ENCODE results near the gene SPPL2B.

The SPPL2B gene

GRCh38 chr19:2319551-2319950, 8.9 kb upstream of the SPPL2B start:
- no peak for DNase-seq (ENCODE audit: low read depth, low spot score)
- H3K4me3 ChIP-seq (ENCODE audit: low read length), result no peak overlapping the region

- DNase-seq (ENCODE audit: low read depth, low spot score), result no peak
- no peak overlapping the region for H3K4me3 ChIP-seq (ENCODE audit: low read length)
Observed at GRCh38 chr19:2320049-2320448, 8.4 kb upstream of the SPPL2B start.

GRCh38 chr19:2320939-2321338, 7.5 kb upstream of the SPPL2B start:
- DNase-seq (ENCODE audit: low read depth, low spot score), result no peak
- no peak overlapping the region for H3K4me3 ChIP-seq (ENCODE audit: low read length)

- DNase-seq (ENCODE audit: low read depth, low spot score), result no peak
- no peak overlapping the region for H3K4me3 ChIP-seq (ENCODE audit: low read length)
Observed at GRCh38 chr19:2321565-2322283, 6.8 kb upstream of the SPPL2B start.

- DNase-seq (ENCODE audit: low read depth, low spot score), result no peak
- no peak overlapping the region for H3K4me3 ChIP-seq (ENCODE audit: low read length)
Observed at GRCh38 chr19:2323707-2324106, 4.8 kb upstream of the SPPL2B start.

- H3K4me3 ChIP-seq (ENCODE audit: low read length), result no peak overlapping the region
- DNase-seq (ENCODE audit: low read depth, low spot score), result no peak
Observed at GRCh38 chr19:2324220-2324948, 4.1 kb upstream of the SPPL2B start.

GRCh38 chr19:2325281-2326046, 3.0 kb upstream of the SPPL2B start:
- DNase-seq (ENCODE audit: low read depth, low spot score), result no peak
- no peak overlapping the region for H3K4me3 ChIP-seq (ENCODE audit: low read length)

GRCh38 chr19:2326699-2327360, 1.7 kb upstream of the SPPL2B start:
- H3K4me3 ChIP-seq (ENCODE audit: low read length), result peak overlapping the region; percentile 91
- no peak for DNase-seq (ENCODE audit: low read depth, low spot score)

- DNase-seq (ENCODE audit: low read depth, low spot score), result peak; percentile 93
- peak overlapping the region; percentile 91 for H3K4me3 ChIP-seq (ENCODE audit: low read length)
Observed at GRCh38 chr19:2327773-2328400, 597 bp upstream of the SPPL2B start.

GRCh38 chr19:2329149-2329478, 630 bp downstream of the SPPL2B start:
- DNase-seq (ENCODE audit: low read depth, low spot score), result no peak
- H3K4me3 ChIP-seq (ENCODE audit: low read length), result peak overlapping the region; percentile 91

GRCh38 chr19:2329501-2329916, 1.0 kb downstream of the SPPL2B start:
- peak overlapping the region; percentile 91 for H3K4me3 ChIP-seq (ENCODE audit: low read length)
- DNase-seq (ENCODE audit: low read depth, low spot score), result no peak

GRCh38 chr19:2330255-2330631, 1.8 kb downstream of the SPPL2B start:
- no peak overlapping the region for H3K4me3 ChIP-seq (ENCODE audit: low read length)

GRCh38 chr19:2330632-2331284, 2.3 kb downstream of the SPPL2B start:
- H3K4me3 ChIP-seq (ENCODE audit: low read length), result no peak overlapping the region
- no peak for DNase-seq (ENCODE audit: low read depth, low spot score)

More at GRCh38 chr19:2330255-2330631, 1.8 kb downstream of the SPPL2B start:
- DNase-seq (ENCODE audit: low read depth, low spot score), result no peak

- H3K4me3 ChIP-seq (ENCODE audit: low read length), result peak overlapping the region; percentile 23; the same call in 1 of the 2 replicates
Observed at GRCh38 chr19:2331601-2332246, 3.2 kb downstream of the SPPL2B start.

GRCh38 chr19:2332341-2333026, 4.0 kb downstream of the SPPL2B start:
- DNase-seq (ENCODE audit: low read depth, low spot score), result peak; percentile 42
- H3K4me3 ChIP-seq (ENCODE audit: low read length), result peak overlapping the region; percentile 23

More at GRCh38 chr19:2331601-2332246, 3.2 kb downstream of the SPPL2B start:
- DNase-seq (ENCODE audit: low read depth, low spot score), result no peak

- no peak overlapping the region for H3K4me3 ChIP-seq (ENCODE audit: low read length)
- DNase-seq (ENCODE audit: low read depth, low spot score), result no peak
Observed at GRCh38 chr19:2333027-2333806, 4.7 kb downstream of the SPPL2B start.

- H3K4me3 ChIP-seq (ENCODE audit: low read length), result no peak overlapping the region
Observed at GRCh38 chr19:2333807-2334211, 5.3 kb downstream of the SPPL2B start.

More at GRCh38 chr19:2333807-2334211, 5.3 kb downstream of the SPPL2B start:
- no peak for DNase-seq (ENCODE audit: low read depth, low spot score)
